Measurements from ENCODE around the gene NOA1.

DNA sequence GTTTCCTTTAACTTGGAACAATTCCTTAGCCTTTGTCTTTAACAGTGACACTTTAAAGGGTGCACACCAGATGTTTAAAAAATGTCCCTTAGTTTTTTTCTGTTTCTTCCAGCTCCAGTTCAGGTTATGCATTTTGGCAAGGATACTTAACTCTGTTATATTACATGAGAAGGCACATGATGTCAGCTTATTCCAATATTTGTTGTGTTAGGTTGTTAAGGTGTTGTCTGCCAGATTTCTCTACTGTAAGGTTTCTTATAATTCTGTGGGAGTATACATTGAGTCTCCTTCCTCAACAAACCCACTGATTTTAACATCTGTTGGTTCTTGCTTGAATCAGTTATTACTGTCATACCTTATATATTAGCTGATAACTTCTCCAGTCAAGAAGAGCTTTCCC, 36.4 kb downstream of the NOA1 start:
- no peak for TF ChIP-seq EZH2phosphoT487 (IDR thresholded peaks at IDR 0.05; ENCODE audit: insufficient read depth, low read depth)
- TF ChIP-seq EZH2 (IDR thresholded peaks at IDR 0.05; ENCODE audit: insufficient read depth, poor library complexity, severe bottlenecking) = no peak
